BJ (cell line): ENCODE measurements around the gene MAML2. TPM values are rescaled to one million over a fixed set of nuclear protein-coding genes. Genes with fewer than 3 reads are reported as not detected.

Experiments
- CTCF ChIA-PET: fragments of 350-600 bp; formaldehyde crosslinking; extraction: SDS; loops from one replicate; lab custom pipeline; 2021; ENCODE audit warnings: antibody characterized with exemption, inconsistent platforms; lab: Yijun Ruan, JAX
- POLR2A ChIA-PET: fragments of 300-600 bp; sonication (Branson Sonifier 250); formaldehyde crosslinking; extraction: SDS; loops from one replicate; lab custom pipeline; 2021; ENCODE audit warnings: antibody characterized with exemption; lab: Charles Lee
- DNase-seq: peaks from one replicate; pipeline ENCODE4 v3.0.0-alpha.2; 2011; ENCODE audit warnings: low read depth
- H3K27me3 ChIP-seq: 2 replicates; pipeline ENCODE4 v1.6.0; 2011; ENCODE audit warnings: low read length; ENCODE audit not compliant: control insufficient read depth, insufficient read depth
- H3K36me3 ChIP-seq: 2 replicates; pipeline ENCODE4 v1.5.1; 2011; ENCODE audit warnings: low read length; ENCODE audit not compliant: control insufficient read depth, insufficient read depth
- H3K4me3 ChIP-seq: 2 replicates; pipeline ENCODE4 v1.5.1; 2011; ENCODE audit warnings: low read depth, mild to moderate bottlenecking, control low read depth, low read length
- polyA plus RNA-seq: library from polyadenylated mRNA; depleted of rRNA; stranded (reverse); fragments of >200 nt; gene quantifications from 2 replicates; pipeline ENCODE4 v1.2.3, GENCODE V29; 2011
- TF ChIP-seq, protein P1 (sequence below): IDR thresholded peaks from 2 replicates; pipeline ENCODE4 v1.5.1; 2011; ENCODE audit warnings: low read depth, mild to moderate bottlenecking, control low read depth, inconsistent platforms, low read length, moderate library complexity; ENCODE audit not compliant: insufficient read depth

The MAML2 gene
- polyA plus RNA-seq, 1 experiment: 22.0 TPM

DNA sequence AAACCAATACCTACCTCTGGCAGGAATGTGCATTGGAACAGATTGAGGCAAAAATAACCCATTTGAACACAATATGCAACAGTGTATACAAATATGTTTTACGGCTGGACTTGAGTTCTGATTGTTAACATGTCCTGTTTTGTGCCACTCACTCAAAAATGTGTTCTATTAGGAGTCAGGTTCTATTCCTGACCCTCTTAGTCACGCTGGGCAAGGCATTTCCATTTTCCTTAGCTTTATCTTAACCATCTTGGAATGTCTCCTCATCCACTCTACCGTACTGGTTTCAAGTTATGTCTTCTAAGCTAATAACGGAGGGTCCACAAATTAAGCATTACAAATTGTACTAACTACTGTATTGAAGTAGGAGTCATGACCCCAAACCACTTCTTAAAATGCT lies 78.6 kb downstream of the MAML2 start:
- H3K27me3 ChIP-seq: no peaks in the 10 kb centered on the region
- no peak overlapping the region for H3K4me3 ChIP-seq
- ChIA-PET CTCF (interaction anchor here (0.6 to 3.6 kb wide), 5 partner anchors 12 to 79 kb away, joined by 3 to 13 read pairs (median 3); partner anchors contain the start of gene MAML2), POLR2A (no interaction called here)
- TF ChIP-seq, protein P1, sequence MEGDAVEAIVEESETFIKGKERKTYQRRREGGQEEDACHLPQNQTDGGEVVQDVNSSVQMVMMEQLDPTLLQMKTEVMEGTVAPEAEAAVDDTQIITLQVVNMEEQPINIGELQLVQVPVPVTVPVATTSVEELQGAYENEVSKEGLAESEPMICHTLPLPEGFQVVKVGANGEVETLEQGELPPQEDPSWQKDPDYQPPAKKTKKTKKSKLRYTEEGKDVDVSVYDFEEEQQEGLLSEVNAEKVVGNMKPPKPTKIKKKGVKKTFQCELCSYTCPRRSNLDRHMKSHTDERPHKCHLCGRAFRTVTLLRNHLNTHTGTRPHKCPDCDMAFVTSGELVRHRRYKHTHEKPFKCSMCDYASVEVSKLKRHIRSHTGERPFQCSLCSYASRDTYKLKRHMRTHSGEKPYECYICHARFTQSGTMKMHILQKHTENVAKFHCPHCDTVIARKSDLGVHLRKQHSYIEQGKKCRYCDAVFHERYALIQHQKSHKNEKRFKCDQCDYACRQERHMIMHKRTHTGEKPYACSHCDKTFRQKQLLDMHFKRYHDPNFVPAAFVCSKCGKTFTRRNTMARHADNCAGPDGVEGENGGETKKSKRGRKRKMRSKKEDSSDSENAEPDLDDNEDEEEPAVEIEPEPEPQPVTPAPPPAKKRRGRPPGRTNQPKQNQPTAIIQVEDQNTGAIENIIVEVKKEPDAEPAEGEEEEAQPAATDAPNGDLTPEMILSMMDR: no peak
- no peak for DNase-seq
- H3K36me3 ChIP-seq: no peaks in the 10 kb centered on the region

DNA sequence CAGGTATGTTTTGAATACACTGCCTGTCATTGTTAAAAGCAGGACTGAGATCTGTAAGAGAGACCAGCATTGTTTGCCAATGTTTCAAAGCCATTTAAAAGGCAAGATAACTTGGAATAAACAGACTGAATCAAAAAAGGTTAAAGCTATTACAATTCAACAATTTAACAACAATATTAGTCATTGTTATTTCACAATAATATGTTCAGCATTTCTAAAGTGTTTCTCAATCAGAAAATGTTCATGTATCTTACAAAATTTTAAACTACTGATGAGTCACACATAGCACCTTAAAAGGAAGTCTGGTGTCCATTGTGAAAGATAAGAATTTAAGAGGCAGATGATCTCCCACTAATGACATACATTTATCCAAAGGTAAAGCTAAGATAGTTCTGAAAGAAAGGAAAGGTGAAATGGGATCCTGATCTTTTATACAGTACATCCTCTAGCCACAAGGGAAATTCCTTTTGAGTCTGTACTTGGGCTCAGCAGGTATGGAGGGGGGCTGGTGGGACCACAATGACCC lies 79.7 kb downstream of the MAML2 start:
- CTCF ChIA-PET: interaction anchor here (0.8 to 3.6 kb wide), 5 partner anchors 10 to 80 kb away, joined by 3 to 13 read pairs (median 4); partner anchors contain the start of gene MAML2
- Histone ChIP-seq H3K36me3 (no peaks in the 10 kb centered on the region), H3K4me3 (no peak overlapping the region), H3K27me3 (no peaks in the 10 kb centered on the region)
- TF ChIP-seq, protein P1: no peak
- POLR2A ChIA-PET: no interaction called here
- DNase-seq: peak; percentile 82

DNA sequence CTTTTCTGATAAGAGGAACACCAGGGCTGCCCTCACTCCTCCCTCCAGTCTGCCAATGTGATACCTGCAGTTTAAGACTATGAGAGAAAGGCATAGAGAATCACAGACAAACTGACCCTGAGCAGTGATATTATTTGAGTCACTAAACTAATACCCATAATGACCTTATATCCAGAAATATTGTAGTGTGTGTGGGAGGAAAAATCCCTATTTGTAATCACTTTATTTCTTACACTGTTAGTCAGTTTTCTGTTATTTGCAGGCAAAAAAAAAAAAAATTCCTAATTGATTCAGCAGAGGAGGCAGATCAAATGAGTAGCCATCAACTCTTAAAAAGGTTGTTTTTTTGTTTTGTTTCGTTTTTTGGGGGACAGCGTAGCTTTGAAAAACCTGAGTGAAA lies 82.5 kb downstream of the MAML2 start:
- ChIA-PET CTCF (interaction anchor here (2.0 kb wide), 1 partner anchor 205 kb away, joined by 5 read pairs; no protein-coding TSS in a partner anchor), POLR2A (no interaction called here)
- H3K27me3 ChIP-seq: no peaks in the 10 kb centered on the region
- no peaks in the 10 kb centered on the region for H3K36me3 ChIP-seq
- TF ChIP-seq, protein P1: no peak
- no peak for DNase-seq
- H3K4me3 ChIP-seq: no peak overlapping the region

DNA sequence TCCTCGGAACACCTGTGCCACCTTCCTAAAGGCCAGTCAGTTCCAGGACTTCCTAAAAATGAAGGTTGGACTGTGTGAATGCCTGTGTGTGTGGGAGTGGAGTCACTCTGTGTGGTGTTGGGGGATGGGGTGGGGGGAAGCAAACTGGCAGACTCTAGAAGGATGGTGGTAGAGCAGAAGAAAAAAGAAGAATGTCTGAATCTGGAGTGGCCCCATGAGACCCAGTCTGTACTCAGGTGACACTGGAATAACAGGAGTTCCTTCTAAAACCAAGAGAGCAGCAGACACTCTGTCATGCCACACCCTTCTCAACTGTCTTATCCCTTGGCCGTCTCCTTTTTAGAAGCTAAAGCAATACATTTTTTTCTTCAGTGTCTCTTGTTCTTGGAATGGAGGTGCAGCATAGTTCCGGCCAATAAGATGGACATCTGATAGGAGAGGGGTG lies 82.9 kb downstream of the MAML2 start:
- TF ChIP-seq, protein P1: no peak
- POLR2A ChIA-PET: interaction anchor here (0.5 kb wide), 1 partner anchor 337 kb away, joined by 4 read pairs; no protein-coding TSS in a partner anchor
- CTCF ChIA-PET: interaction anchor here (2.0 kb wide), 1 partner anchor 205 kb away, joined by 5 read pairs; no protein-coding TSS in a partner anchor
- no peaks in the 10 kb centered on the region for H3K36me3 ChIP-seq
- no peaks in the 10 kb centered on the region for H3K27me3 ChIP-seq
- no peak overlapping the region for H3K4me3 ChIP-seq
- no peak for DNase-seq

DNA sequence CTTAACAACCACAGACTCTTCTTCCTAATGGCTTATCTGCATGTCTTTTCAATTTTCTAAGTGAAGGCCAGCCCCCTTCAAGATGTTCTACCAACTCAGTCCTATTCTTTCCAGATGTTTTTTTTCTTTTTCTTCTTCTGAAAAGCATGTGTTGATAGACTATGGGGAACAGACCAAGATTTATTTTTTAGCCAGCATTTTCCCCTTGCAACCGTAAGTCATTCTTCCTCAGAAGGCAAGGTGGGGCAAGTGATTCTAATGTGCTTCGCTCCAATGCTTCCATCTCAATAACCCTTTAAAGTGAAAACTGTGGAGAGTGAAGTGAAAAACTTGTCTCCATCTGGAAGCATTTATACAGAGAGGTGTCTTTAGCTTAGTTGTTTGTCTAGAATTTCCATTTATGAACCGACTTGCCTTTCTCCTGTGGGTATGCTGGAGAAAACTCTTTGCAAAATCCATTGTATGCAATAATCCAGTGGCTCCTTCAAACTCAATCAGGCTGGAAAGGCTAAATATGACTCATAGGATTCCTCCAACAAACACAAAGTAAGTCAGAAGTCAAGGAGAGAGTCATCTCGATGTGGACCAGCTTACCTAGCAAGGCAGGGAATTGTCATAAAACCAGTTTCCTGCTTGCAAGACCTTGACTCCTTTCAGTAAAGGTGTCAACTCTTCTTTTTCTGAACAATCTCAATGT lies 83.7 kb downstream of the MAML2 start:
- ChIA-PET POLR2A (interaction anchor here (0.5 kb wide), 1 partner anchor 336 kb away, joined by 4 read pairs; no protein-coding TSS in a partner anchor), CTCF (interaction anchor here (2.0 kb wide), 1 partner anchor 204 kb away, joined by 5 read pairs; no protein-coding TSS in a partner anchor)

More for the DNA sequence above, 83.7 kb downstream of the MAML2 start:
- H3K27me3 ChIP-seq: no peaks in the 10 kb centered on the region
- TF ChIP-seq, protein P1: no peak
- no peak overlapping the region for H3K4me3 ChIP-seq
- no peaks in the 10 kb centered on the region for H3K36me3 ChIP-seq
- DNase-seq: no peak
